GM12801 (cell line): ENCODE measurements around the gene NUTM2E.
"Not testable (repeated sequence)": the region's sequence is repeated elsewhere in the genome, so short reads cannot be mapped to it uniquely, and the experiment has no call there.

Experiments used
- TF ChIP-seq, protein P1 (sequence below): IDR thresholded peaks from one replicate; pipeline ENCODE4 v1.5.1; 2011; ENCODE audit warnings: control low read depth; ENCODE audit not compliant: insufficient read length; ENCODE audit errors: extremely low read depth

NUTM2E gene

GRCh38 chr10:79826496-79827215, at the start of gene NUTM2E:
NUTM2E (plus strand) TSS chr10:79826739; CDS start chr10:79841741, 15,002 bp downstream.
- TF ChIP-seq, protein P1, sequence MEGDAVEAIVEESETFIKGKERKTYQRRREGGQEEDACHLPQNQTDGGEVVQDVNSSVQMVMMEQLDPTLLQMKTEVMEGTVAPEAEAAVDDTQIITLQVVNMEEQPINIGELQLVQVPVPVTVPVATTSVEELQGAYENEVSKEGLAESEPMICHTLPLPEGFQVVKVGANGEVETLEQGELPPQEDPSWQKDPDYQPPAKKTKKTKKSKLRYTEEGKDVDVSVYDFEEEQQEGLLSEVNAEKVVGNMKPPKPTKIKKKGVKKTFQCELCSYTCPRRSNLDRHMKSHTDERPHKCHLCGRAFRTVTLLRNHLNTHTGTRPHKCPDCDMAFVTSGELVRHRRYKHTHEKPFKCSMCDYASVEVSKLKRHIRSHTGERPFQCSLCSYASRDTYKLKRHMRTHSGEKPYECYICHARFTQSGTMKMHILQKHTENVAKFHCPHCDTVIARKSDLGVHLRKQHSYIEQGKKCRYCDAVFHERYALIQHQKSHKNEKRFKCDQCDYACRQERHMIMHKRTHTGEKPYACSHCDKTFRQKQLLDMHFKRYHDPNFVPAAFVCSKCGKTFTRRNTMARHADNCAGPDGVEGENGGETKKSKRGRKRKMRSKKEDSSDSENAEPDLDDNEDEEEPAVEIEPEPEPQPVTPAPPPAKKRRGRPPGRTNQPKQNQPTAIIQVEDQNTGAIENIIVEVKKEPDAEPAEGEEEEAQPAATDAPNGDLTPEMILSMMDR = not testable (repeated sequence)
